Activated T-helper 1 cell treated with anti-CD3 and anti-CD28 coated beads, Interleukin-12 subunit alpha, Interleukin-12 subunit beta, Interleukin-2, Interleukin-4 antibody, amounts not matched to agents 30 ng/mL and 10 ng/mL and 1 ng/mL, durations not matched to agents 14 hours and 24 hours and 36 hours (primary cell): Measurements from ENCODE around the gene PDXK. TPM values are rescaled to one million over a fixed set of nuclear protein-coding genes. Genes with fewer than 3 reads are reported as not detected.
"Not testable (repeated sequence)": the region's sequence is repeated elsewhere in the genome, so short reads cannot be mapped to it uniquely, and the experiment has no call there.

ENCODE experiments used
- DNase-seq: peaks from one replicate; pipeline ENCODE4 v3.0.0; 2021; ENCODE audit warnings: low spot score
- H3K27ac Mint-ChIP-seq: one replicate; pipeline ENCODE4 v1.8.0; 2021; ENCODE audit warnings: mild to moderate bottlenecking, mixed read lengths
- H3K27me3 Mint-ChIP-seq: one replicate; pipeline ENCODE4 v1.8.0; 2022; ENCODE audit warnings: mild to moderate bottlenecking, moderate library complexity, mixed read lengths; ENCODE audit not compliant: insufficient read depth
- H3K36me3 Mint-ChIP-seq: one replicate; pipeline ENCODE4 v1.8.0; 2021; ENCODE audit warnings: low read depth, mixed read lengths
- H3K4me1 Mint-ChIP-seq: one replicate; pipeline ENCODE4 v1.8.0; 2021; ENCODE audit warnings: low read depth, mixed read lengths
- H3K4me3 Mint-ChIP-seq: one replicate; pipeline ENCODE4 v1.8.0; 2021; ENCODE audit warnings: mild to moderate bottlenecking, moderate library complexity, mixed read lengths
- H3K9me3 Mint-ChIP-seq: one replicate; pipeline ENCODE4 v1.8.0; 2021; ENCODE audit warnings: mixed read lengths
- intact Hi-C: fragments of 100-400 bp; cut with micrococcal nuclease; formaldehyde crosslinking; loops from one replicate; pipeline ENCODE4 v1.15.1; 2024
- total RNA-seq: library from RNA; stranded (reverse); gene quantifications from 2 replicates; pipeline ENCODE4 v1.2.3, GENCODE V29; 2022

PDXK gene
- total RNA-seq, result 123 and 135 TPM in 2 replicates

DNA sequence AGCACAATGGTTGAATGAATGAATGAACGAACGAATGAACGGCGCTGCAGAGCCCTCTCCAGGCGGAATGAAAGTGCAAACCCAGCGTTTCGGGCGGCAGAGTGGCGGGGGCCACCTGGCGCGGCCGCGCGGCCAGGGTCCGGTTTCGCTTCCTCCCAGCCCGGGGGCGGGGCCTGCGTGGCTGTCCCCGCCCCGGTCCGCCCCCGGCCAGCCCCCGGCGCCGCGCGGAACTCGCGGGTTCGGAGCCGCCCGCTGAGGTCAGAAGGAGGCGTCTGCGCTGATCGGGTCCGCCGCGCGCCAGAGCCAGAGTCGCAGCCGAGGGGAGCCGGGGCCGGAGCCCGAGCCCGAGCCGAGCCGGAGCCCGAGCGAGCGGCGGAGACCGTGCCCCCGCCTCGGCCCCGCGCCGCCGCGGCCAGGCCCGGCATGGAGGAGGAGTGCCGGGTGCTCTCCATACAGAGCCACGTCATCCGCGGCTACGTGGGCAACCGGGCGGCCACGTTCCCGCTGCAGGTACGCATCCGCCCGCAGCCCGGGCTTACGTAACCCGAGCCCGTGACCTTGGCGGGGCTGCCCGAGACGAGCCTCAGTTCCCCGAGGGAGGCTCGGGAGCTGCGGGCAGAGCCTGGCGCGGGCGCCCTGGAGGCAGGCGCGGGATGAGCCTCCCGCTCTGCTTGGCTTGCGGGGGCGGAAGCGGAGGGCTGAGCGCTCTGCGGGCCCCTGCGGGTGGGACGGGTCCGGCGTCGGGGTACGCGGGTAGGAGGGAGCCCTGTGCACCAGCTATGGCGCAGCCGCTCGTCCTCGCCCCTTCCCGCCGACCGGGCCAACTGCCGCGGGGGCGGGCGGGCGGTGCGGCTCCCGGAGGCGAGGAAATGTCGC, at the start of gene PDXK:
Gene PDXK (plus strand): TSS at position 258 of the 876 bp plus-strand sequence. CDS start 166 bp downstream, at position 424.
- H3K36me3 Mint-ChIP-seq, result peaks cover 4% of the 10 kb centered on the region
- peak within 1 kb of the TSS; percentile 86 for H3K4me3 Mint-ChIP-seq
- DNase-seq, result peak; percentile 82
- H3K9me3 Mint-ChIP-seq, result no peaks in the 10 kb centered on the region
- intact Hi-C loops, result loop anchor here (1.0 to 2.0 kb wide), 4 partner anchors 9 to 70 kb away; partner anchors contain the start of genes CSTB, HSF2BP, RRP1 and RRP1B
- H3K27ac Mint-ChIP-seq, result peak within 1 kb of the TSS; percentile 79
- H3K27me3 Mint-ChIP-seq, result peaks cover 25% of the 10 kb centered on the region
- H3K4me1 Mint-ChIP-seq, result peaks cover 17% of the 10 kb centered on the region

- H3K27me3 Mint-ChIP-seq, result no peaks in the 10 kb centered on the region
- H3K9me3 Mint-ChIP-seq, result peaks cover 10% of the 10 kb centered on the region
- peaks cover 17% of the 10 kb centered on the region for H3K4me1 Mint-ChIP-seq
- no peak overlapping the region for H3K4me3 Mint-ChIP-seq
- DNase-seq, result no peak
- intact Hi-C loops, result no loop called here
- no peak overlapping the region for H3K27ac Mint-ChIP-seq
- H3K36me3 Mint-ChIP-seq, result peaks cover 36% of the 10 kb centered on the region
Measured at GRCh38 chr21:43669828-43670605, 48.9 kb upstream of the PDXK start.

GRCh38 chr21:43675871-43676270, 43.1 kb upstream of the PDXK start:
- Mint-ChIP-seq H3K4me1 (peaks cover 6% of the 10 kb centered on the region), H3K27me3 (no peaks in the 10 kb centered on the region), H3K9me3 (no peaks in the 10 kb centered on the region), H3K4me3 (no peak overlapping the region), H3K36me3 (peaks cover 31% of the 10 kb centered on the region), H3K27ac (no peak overlapping the region)
- intact Hi-C loops, result no loop called here
- no peak for DNase-seq

DNA sequence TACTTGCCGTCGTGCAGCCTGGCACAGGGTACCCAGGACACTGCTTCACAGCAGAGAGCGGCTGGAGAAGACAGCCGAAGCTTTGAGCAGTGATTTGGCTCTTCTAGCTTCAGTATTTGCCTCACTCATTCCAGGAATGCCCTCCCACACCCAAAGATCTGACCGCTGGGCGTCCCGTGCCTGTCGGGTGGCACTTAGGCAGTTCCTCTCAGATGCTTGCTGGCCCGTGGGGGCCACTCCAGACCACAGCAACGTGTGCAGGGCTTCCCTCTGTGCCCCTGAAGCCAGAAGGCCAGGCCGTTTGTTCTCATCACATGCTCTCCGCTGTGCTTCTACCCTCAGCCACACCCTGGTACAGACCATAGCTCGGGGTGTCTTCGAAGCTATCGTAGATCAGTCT, 42.5 kb upstream of the PDXK start:
- no peaks in the 10 kb centered on the region for H3K9me3 Mint-ChIP-seq
- DNase-seq, result no peak
- intact Hi-C loops, result no loop called here
- H3K4me1 Mint-ChIP-seq, result peaks cover 6% of the 10 kb centered on the region
- H3K36me3 Mint-ChIP-seq, result peaks cover 31% of the 10 kb centered on the region
- H3K27me3 Mint-ChIP-seq, result no peaks in the 10 kb centered on the region
- no peak overlapping the region for H3K4me3 Mint-ChIP-seq
- H3K27ac Mint-ChIP-seq, result no peak overlapping the region

DNA sequence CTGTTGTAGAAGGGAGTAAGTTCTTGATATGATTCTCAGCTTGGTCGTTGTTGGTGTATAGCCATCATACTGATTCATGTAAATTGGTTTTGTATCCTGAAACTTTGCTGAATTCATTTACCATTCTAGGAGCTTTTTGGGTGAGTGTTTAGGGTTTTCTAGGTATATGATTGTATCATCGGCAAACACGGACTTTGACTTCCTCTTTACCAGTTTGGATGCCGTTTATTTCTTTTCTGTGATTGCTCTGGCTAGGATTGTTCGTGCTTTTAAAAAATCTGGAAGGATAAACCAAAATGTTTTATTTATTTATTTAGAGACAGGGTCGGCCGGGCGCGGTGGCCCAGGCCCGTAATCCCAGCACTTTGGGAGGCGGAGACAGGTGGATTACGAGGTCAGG, 39.0 kb upstream of the PDXK start:
- no peak for DNase-seq
- Mint-ChIP-seq H3K27ac (peak overlapping the region; percentile 42), H3K27me3 (no peaks in the 10 kb centered on the region), H3K4me3 (no peak overlapping the region), H3K36me3 (peaks cover 36% of the 10 kb centered on the region), H3K9me3 (no peaks in the 10 kb centered on the region), H3K4me1 (peaks cover 15% of the 10 kb centered on the region)
- intact Hi-C loops, result no loop called here

GRCh38 chr21:43680421-43680820, 38.5 kb upstream of the PDXK start:
- H3K27me3 Mint-ChIP-seq, H3K9me3 Mint-ChIP-seq, DNase-seq, intact Hi-C loops, H3K4me3 Mint-ChIP-seq, H3K27ac Mint-ChIP-seq: not testable (repeated sequence)
- Mint-ChIP-seq H3K4me1 (peaks cover 19% of the 10 kb centered on the region), H3K36me3 (peaks cover 39% of the 10 kb centered on the region)

GRCh38 chr21:43681650-43682049, 37.3 kb upstream of the PDXK start:
- intact Hi-C loops, result no loop called here
- peaks cover 48% of the 10 kb centered on the region for H3K36me3 Mint-ChIP-seq
- H3K27me3 Mint-ChIP-seq, result no peaks in the 10 kb centered on the region
- no peaks in the 10 kb centered on the region for H3K9me3 Mint-ChIP-seq
- peaks cover 19% of the 10 kb centered on the region for H3K4me1 Mint-ChIP-seq
- DNase-seq, result no peak
- H3K27ac Mint-ChIP-seq, result no peak overlapping the region
- H3K4me3 Mint-ChIP-seq, result no peak overlapping the region

DNA sequence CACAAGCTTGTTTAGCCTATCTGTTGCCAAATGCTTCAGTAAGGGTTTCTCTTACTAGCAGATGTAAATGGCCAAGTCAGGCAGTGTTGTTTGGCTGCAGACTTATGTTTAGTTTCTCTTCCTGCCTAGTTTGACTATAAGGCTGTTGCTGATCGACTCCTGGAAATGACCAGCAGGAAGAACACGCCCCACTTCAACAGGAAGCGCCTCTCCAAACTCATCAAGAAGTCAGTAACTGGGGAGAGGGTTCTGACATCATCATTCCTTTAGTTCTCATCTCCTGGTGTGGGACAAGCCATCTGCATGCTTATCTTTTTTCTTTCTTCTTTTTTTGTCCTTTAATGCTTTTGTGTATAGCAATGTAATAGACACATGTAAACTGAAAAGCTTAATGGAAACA, 34.5 kb upstream of the PDXK start:
- no peak for DNase-seq
- peaks cover 45% of the 10 kb centered on the region for H3K36me3 Mint-ChIP-seq
- intact Hi-C loops, result no loop called here
- no peaks in the 10 kb centered on the region for H3K27me3 Mint-ChIP-seq
- peaks cover 19% of the 10 kb centered on the region for H3K4me1 Mint-ChIP-seq
- no peaks in the 10 kb centered on the region for H3K9me3 Mint-ChIP-seq
- H3K27ac Mint-ChIP-seq, result peak overlapping the region; percentile 55
- H3K4me3 Mint-ChIP-seq, result peak overlapping the region; percentile 15

DNA sequence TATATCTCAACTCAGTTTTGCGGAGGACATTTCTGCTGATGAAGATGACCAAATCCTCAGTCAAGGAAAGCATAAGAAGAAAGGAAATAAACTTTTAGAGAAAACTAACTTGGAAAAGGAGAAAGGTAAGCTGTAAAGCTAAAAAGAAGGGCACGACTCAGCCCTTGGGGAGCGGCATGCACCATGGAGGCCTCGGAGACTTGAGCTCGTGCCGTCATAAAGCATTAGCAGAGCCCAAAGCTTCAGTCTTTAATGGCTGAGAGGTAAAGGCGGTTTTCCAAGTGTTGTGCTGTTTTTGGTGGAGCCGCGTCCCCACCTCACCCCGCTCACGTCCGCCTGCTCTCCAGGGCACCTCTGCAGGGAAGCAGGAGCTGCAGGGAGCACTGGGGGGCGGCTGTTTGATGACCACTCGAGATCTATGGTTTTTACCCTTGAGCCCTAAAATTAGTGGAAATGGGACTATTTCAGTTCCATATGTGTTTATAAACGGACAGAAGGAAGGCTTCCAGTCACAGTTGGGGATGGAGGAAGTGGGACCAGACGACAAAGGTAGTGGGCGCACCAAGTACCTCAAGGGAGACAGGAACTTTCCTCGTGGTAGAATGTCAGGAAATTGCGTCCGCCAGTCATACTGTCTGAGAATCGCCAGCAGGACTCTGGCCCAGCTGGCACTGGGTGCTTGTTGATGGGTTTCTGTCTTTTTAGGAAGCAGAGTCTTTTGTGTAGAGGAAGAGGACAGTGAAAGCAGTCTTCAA, 31.9 kb upstream of the PDXK start:
- H3K4me1 Mint-ChIP-seq, result peaks cover 13% of the 10 kb centered on the region
- peak overlapping the region; percentile 35 for H3K27ac Mint-ChIP-seq
- intact Hi-C loops, result no loop called here
- H3K27me3 Mint-ChIP-seq, result no peaks in the 10 kb centered on the region
- no peak for DNase-seq
- H3K9me3 Mint-ChIP-seq, result no peaks in the 10 kb centered on the region
- no peak overlapping the region for H3K4me3 Mint-ChIP-seq
- H3K36me3 Mint-ChIP-seq, result peaks cover 42% of the 10 kb centered on the region

DNA sequence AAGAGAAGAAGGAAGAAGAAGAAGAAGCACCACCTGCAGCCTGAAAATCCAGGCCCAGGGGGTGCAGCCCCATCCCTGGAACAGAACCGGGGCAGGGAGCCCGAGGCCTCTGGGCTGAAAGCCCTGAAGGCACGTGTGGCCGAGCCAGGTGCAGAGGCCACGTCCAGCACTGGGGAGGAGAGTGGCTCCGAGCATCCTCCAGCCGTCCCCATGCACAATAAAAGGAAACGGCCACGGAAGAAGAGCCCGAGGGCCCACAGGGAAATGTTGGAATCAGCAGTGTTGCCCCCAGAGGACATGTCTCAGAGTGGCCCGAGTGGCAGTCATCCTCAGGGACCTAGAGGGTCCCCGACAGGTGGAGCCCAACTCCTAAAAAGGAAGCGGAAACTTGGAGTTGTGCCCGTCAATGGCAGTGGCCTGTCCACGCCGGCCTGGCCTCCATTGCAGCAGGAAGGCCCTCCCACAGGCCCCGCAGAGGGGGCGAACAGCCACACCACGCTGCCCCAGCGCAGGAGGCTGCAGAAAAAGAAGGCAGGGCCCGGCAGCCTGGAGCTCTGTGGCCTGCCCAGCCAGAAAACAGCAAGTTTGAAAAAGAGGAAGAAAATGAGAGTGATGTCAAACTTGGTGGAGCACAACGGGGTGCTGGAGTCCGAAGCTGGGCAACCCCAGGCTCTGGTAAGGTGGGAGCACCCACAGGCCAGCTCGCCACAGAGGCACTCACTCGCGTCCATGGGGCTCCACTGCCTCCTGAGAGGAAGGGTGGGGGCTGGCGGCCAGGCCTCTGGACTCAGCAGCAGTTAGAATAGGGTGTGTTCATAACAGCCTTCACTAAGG, 31.1 kb upstream of the PDXK start:
- no peak for DNase-seq
- peak overlapping the region; percentile 35 for H3K27ac Mint-ChIP-seq
- intact Hi-C loops, result no loop called here
- no peaks in the 10 kb centered on the region for H3K27me3 Mint-ChIP-seq
- H3K9me3 Mint-ChIP-seq, result no peaks in the 10 kb centered on the region
- H3K36me3 Mint-ChIP-seq, result peaks cover 40% of the 10 kb centered on the region
- no peak overlapping the region for H3K4me3 Mint-ChIP-seq
- peaks cover 13% of the 10 kb centered on the region for H3K4me1 Mint-ChIP-seq

DNA sequence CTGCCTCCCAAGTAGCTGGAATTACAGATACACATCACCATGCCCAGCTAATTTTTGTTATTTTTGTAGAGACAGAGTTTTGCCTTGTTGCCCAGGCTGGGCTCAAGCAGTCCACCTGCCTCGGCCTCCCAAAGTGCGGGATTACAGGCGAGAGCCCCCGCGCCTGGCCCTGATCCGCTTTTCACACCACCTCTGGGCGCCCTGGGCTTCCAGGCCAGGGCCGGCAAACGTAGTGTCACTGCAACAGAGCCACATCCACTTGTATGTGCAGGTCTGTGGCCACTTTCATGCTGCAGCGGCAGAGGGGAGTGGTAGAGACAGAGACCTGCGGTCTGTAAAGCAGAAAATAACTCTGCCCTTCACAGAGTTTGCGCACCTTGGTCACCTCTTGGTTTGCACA, 30.0 kb upstream of the PDXK start:
- Mint-ChIP-seq H3K4me1 (peaks cover 13% of the 10 kb centered on the region), H3K9me3 (no peaks in the 10 kb centered on the region), H3K27me3 (no peaks in the 10 kb centered on the region), H3K36me3 (peaks cover 46% of the 10 kb centered on the region), H3K4me3 (no peak overlapping the region), H3K27ac (no peak overlapping the region)
- intact Hi-C loops, result no loop called here
- DNase-seq, result no peak
